GM18526 (cell line): Measurements from ENCODE around the gene PSMC3IP.

Experiments
- POLR2A ChIP-seq: IDR thresholded peaks from 3 replicates; pipeline ENCODE4 v1.6.1; 2011; ENCODE audit not compliant: insufficient read length; ENCODE audit errors: extremely low read depth

Gene PSMC3IP

GRCh38 chr17:42548993-42549755 is 28.4 kb downstream of the PSMC3IP start:
- no peak for TF ChIP-seq POLR2A

- TF ChIP-seq POLR2A = peak; percentile 28
Observed at GRCh38 chr17:42548070-42548837, 29.3 kb downstream of the PSMC3IP start.

- no peak for TF ChIP-seq POLR2A
Observed at GRCh38 chr17:42547698-42548069, 29.8 kb downstream of the PSMC3IP start.

GRCh38 chr17:42547001-42547461 is 30.5 kb downstream of the PSMC3IP start:
- TF ChIP-seq POLR2A = no peak

GRCh38 chr17:42544874-42545283 is 32.6 kb downstream of the PSMC3IP start:
- no peak for TF ChIP-seq POLR2A

GRCh38 chr17:42543190-42544079 is 34.1 kb downstream of the PSMC3IP start:
- no peak for TF ChIP-seq POLR2A

GRCh38 chr17:42541041-42541833 is 36.3 kb downstream of the PSMC3IP start:
- no peak for TF ChIP-seq POLR2A

- TF ChIP-seq POLR2A = no peak
Observed at GRCh38 chr17:42538482-42538881, 39.0 kb downstream of the PSMC3IP start.

- no peak for TF ChIP-seq POLR2A
Observed at GRCh38 chr17:42537826-42538451, 39.6 kb downstream of the PSMC3IP start.

GRCh38 chr17:42537156-42537805 is 40.2 kb downstream of the PSMC3IP start:
- no peak for TF ChIP-seq POLR2A

- peak; percentile 20 for TF ChIP-seq POLR2A
Observed at GRCh38 chr17:42536372-42537155, 41.0 kb downstream of the PSMC3IP start.

- peak; percentile 77 for TF ChIP-seq POLR2A
Observed at GRCh38 chr17:42536048-42536371, 41.5 kb downstream of the PSMC3IP start, which contains the start of gene NAGLU. NAGLU (plus strand) TSS chr17:42536241; CDS start chr17:42536273, 32 bp downstream.
